ENCODE results near the gene TCERG1L.

DNA sequence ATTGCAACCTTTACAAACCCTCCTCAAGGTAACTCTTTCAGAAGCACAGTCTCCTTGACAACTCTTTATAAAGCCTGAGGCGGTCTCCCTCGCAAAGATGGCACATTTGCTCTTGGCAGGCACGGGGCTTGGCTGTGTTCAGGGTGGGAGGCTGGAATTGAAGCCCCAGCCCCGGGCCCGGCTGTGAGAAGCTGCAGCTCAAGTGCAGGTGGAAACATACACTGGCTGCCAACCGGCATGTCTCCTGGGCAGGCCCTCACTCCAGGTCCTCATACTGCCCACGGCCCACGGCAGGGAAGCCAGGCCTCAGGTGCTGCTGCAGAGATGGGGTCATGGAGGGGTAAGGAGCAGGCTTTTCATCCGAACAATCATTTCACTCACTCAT is 194.5 kb downstream of the TCERG1L start:
- TF ChIP-seq CTCF (IDR thresholded peaks at IDR 0.05), result no peak
- no peak for TF ChIP-seq POLR2A (IDR thresholded peaks at IDR 0.05)
- no peak for TF ChIP-seq POLR2AphosphoS5 (IDR thresholded peaks at IDR 0.05)
- no peak for TF ChIP-seq EP300 (IDR thresholded peaks at IDR 0.05)

All from gastroesophageal sphincter (tissue), 3 donors.